Pancreas (tissue), 10 donors: ENCODE measurements around the gene SOS1. TPM values are rescaled to one million over a fixed set of nuclear protein-coding genes. Genes with fewer than 3 reads are reported as not detected.
"Not testable (repeated sequence)": the region's sequence is repeated elsewhere in the genome, so short reads cannot be mapped to it uniquely, and the experiment has no call there.

ENCODE experiments used
- ATAC-seq, 4 donors: fragments of 200-7000 bp; cut with Tn5 transposase; one replicate each; pipeline versions ENCODE4 v1.8.0 to v1.9.1; 2020; ENCODE audit warnings: mild to moderate bottlenecking in 4 of 4, moderate library complexity in 4 of 4
- DNase-seq, 6 donors: peaks; one replicate each; pipeline ENCODE4 v3.0.0-alpha.2; 2020
- FAIRE-seq: peaks from 2 replicates; lab custom pipeline; 2012; peaks lifted over from hg19 to GRCh38; lab: Jason Lieb, UNC
- H3K27ac ChIP-seq, 4 donors: fragments of 200-600 bp; sonication (generic); 1 replicate in 3 of 4; 2 replicates in 1 of 4; pipeline versions ENCODE4 v1.5.0 to v1.8.0; 2020
- H3K27me3 ChIP-seq, 4 donors: fragments of 200-600 bp; one replicate each; pipeline ENCODE4 v1.8.0; 2021
- H3K36me3 ChIP-seq, 3 donors: fragments of 200-600 bp; sonication (generic) in 1 of 3; one replicate each; pipeline versions ENCODE4 v1.5.0 to v1.8.0; 2020 to 2021
- H3K4me1 ChIP-seq, 3 donors: fragments of 200-600 bp; one replicate each; pipeline ENCODE4 v1.8.0; 2021
- H3K4me3 ChIP-seq, 4 donors: fragments of 200-600 bp; sonication (generic) in 2 of 4; one replicate each; pipeline versions ENCODE4 v1.5.0 to v1.8.0; 2020 to 2021
- H3K9me3 ChIP-seq, 4 donors: fragments of 200-600 bp; one replicate each; pipeline ENCODE4 v1.8.0; 2021
- CTCF ChIP-seq, 4 donors: fragments of 200-600 bp; sonication (generic) in 3 of 4; IDR thresholded peaks; one replicate each; pipeline versions ENCODE4 v1.5.0 to v1.8.0; 2021; ENCODE audit warnings: antibody characterized with exemption in 4 of 4
- WGBS, 2 donors: extraction: QIAGEN DNeasy Blood & Tissue Kit; methylation state at CpG; one replicate each; pipeline ENCODE4 v1.1.7; 2013; 5-methylcytosine and 5-hydroxymethylcytosine counted together
- intact Hi-C, 3 donors: fragments of 100-400 bp; cut with DNase I; formaldehyde crosslinking; loops; one replicate each; pipeline versions ENCODE4 v1.11.1 to v1.14.2; 2022
- polyA plus RNA-seq, 2 donors: library from polyadenylated mRNA; stranded (reverse); fragments of 200-250 nt; gene quantifications; one replicate each; pipeline ENCODE4 v1.2.3, GENCODE V29; 2013
- total RNA-seq, 6 donors: library from RNA; stranded (reverse); fragmentation: NEBNext Ultra II Directional in 4 of 6; extraction: Animal tissue kit (Norgen Biotek cat#: 25700) in 4 of 6; gene quantifications; one replicate each; pipeline versions ENCODE4 v1.2.1 to v1.2.4, GENCODE V29; 2021 to 2023
- donor health status: healthy with polysubstance abuse.
- donor health status: DM: no; HTN: no; CAD: no; lungs with moderate emphysema.
- donor health status: DM: no; HTN: no; CAD: no.
- donor health status: control.
- donor health status: control.
- donor health status: Bipolar disorder and iron deficiency.
- donor health status: DM: yes; HTN: yes; CAD: no.
- donor health status: DM: no; HTN: no; CAD: no.
- donor health status: DM: no; HTN: no; CAD: no.
- donor health status: DM: yes; HTN: yes; CAD: no.

SOS1 gene
- total and polyA plus RNA-seq, 8 donors, result 3.2 to 22.6 (median 10.1) TPM

DNA sequence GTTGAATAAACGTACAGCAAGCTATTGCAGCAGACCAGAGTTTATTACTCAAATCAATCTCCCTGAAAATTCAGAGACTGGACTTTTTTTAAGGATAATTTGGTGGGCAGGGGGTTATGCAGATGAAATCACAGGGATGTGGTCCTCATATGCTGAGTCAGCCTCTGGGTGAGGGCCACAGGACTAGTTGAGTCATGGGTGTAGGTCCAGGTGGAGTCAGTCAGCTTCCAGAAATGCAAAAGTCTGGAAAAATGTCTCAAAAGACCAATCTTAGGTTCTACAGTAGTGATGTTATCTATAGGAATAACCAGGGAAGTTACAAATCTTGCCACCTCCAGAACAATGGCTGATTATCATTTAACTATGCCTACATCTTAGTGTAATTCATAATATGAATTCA is 180.1 kb downstream of the SOS1 start:
- ATAC-seq (no peak), DNase-seq (no peak), FAIRE-seq (no peak)
- no peak overlapping the region for H3K27ac ChIP-seq
- H3K4me3 ChIP-seq, result no peak overlapping the region
- H3K4me1 ChIP-seq, result no peaks in the 10 kb centered on the region
- intact Hi-C loops, result no loop called here
- H3K36me3 ChIP-seq, result no peaks in the 10 kb centered on the region
- no peak for TF ChIP-seq CTCF (IDR thresholded peaks at IDR 0.05)
- H3K9me3 ChIP-seq, result no peaks in the 10 kb centered on the region
- no peaks in the 10 kb centered on the region for H3K27me3 ChIP-seq
- 76 to 88% methylated on average over 1 of the region's 1 CpG for WGBS, 2 donors

- whole genome bisulfite sequencing, 2 donors, result 75 to 85% methylated on average over 3 of the region's 3 CpGs
These were observed 183.3 kb downstream of the SOS1 start for GRCh38 chr2:38937548-38937947.

DNA sequence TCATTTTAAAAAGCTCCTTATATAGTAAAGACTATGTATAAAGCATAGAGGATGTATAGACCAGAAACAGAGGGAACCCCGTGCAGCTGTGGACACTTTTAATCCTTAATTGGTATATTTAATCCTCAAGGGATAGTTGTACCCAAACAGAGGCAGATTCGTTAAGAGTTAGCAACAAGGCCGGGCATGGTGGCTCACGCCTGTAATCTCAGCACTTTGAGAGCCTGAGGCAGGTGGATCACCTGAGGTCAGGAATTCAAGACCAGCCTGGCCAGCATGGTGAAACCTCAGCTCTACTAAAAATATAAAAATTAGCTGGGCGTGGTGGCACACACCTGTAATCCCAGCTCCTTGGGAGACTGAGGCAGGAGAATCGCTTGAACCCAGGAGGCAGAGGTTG is 184.3 kb downstream of the SOS1 start:
- FAIRE-seq, DNase-seq, H3K4me1 ChIP-seq, intact Hi-C loops, H3K27me3 ChIP-seq, H3K4me3 ChIP-seq, H3K36me3 ChIP-seq, H3K27ac ChIP-seq, ATAC-seq, H3K9me3 ChIP-seq: not testable (repeated sequence)
- WGBS, 2 donors, result 84 to 93% methylated on average over 6 of the region's 6 CpGs

More at GRCh38 chr2:38937548-38937947, 183.3 kb downstream of the SOS1 start:
- intact Hi-C loops, result no loop called here
- TF ChIP-seq CTCF (IDR thresholded peaks at IDR 0.05), result no peak
- Histone ChIP-seq H3K4me3 (no peak overlapping the region), H3K9me3 (no peaks in the 10 kb centered on the region), H3K36me3 (no peaks in the 10 kb centered on the region), H3K27ac (no peak overlapping the region), H3K27me3 (no peaks in the 10 kb centered on the region), H3K4me1 (no peaks in the 10 kb centered on the region)
- no peak for FAIRE-seq
- no peak for DNase-seq
- no peak for ATAC-seq

DNA sequence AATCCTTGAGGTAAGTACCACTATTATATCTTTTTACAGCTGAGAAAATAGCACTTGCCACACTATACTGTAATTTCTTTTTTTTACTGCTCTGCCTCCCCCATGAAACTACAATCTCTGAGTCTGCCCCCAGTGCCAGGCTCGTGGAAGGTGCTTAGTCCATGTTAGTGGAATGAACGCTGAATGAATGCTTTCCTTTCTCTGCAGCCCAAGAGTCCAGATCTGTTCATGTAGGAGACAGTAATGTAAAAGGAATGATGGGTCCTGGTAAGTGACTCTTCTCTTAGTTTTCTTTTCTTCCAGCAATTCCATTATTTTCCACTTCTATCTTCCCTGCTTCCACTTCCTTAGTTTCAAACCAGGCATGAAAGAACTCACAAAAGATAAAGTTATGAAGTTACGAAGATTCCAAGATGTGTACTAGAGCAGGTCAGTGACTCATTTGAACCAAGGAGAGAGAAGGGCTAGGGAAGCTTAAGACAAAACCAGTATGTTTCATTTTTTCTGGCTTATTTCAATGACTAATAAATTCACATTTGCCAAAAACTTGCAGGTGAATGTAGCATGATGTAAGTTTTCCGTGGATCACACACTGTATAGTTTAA is 185.2 kb downstream of the SOS1 start:
- Histone ChIP-seq H3K4me1 (no peaks in the 10 kb centered on the region), H3K9me3 (no peaks in the 10 kb centered on the region), H3K27ac (no peak overlapping the region), H3K4me3 (no peak overlapping the region), H3K27me3 (no peaks in the 10 kb centered on the region), H3K36me3 (no peaks in the 10 kb centered on the region)
- FAIRE-seq (no peak), DNase-seq (no peak), ATAC-seq (no peak)
- no peak for TF ChIP-seq CTCF (IDR thresholded peaks at IDR 0.05)
- 85 to 93% methylated on average over 4 of the region's 4 CpGs for WGBS, 2 donors
- intact Hi-C loops, result no loop called here

GRCh38 chr2:38934742-38935141 is 186.1 kb downstream of the SOS1 start:
- Histone ChIP-seq H3K27ac (no peak overlapping the region), H3K27me3 (no peaks in the 10 kb centered on the region), H3K36me3 (no peaks in the 10 kb centered on the region), H3K4me3 (no peak overlapping the region), H3K9me3 (no peaks in the 10 kb centered on the region), H3K4me1 (no peaks in the 10 kb centered on the region)
- DNase-seq (no peak), ATAC-seq (no peak), FAIRE-seq (no peak)
- intact Hi-C loops, result no loop called here
- WGBS, 2 donors, result 74 to 81% methylated on average over 5 of the region's 5 CpGs
- no peak for TF ChIP-seq CTCF (IDR thresholded peaks at IDR 0.05)
